Lung (tissue), 12 donors: ENCODE data around the gene RNF225. TPM values are rescaled to one million over a fixed set of nuclear protein-coding genes. Genes with fewer than 3 reads are reported as not detected.
A peak's percentile ranks its signal among the peaks of the same experiment; 100 is the strongest.

Source experiments
- ATAC-seq: fragments of 200-7000 bp; cut with Tn5 transposase; one replicate; pipeline ENCODE4 v1.9.1; 2020; ENCODE audit warnings: moderate number of reproducible peaks; ENCODE audit not compliant: insufficient read depth, low FRiP score
- DNase-seq, 3 donors: peaks; one replicate each; pipeline ENCODE4 v3.0.0-alpha.2; 2013 to 2017
- H3K27ac ChIP-seq, 2 donors: one replicate each; pipeline ENCODE4 v1.5.1; 2013; ENCODE audit warnings: mild to moderate bottlenecking in 2 of 2, moderate library complexity in 2 of 2, control low read depth in 1 of 2, inconsistent platforms in 1 of 2, low read depth in 1 of 2, low read length in 1 of 2
- H3K27me3 ChIP-seq, 3 donors: one replicate each; pipeline ENCODE4 v1.5.1; 2013; ENCODE audit warnings: low read length in 2 of 3; ENCODE audit not compliant: control insufficient read depth in 3 of 3, insufficient read depth in 3 of 3
- H3K36me3 ChIP-seq, 4 donors: one replicate each; pipeline ENCODE4 v1.5.1; 2013; ENCODE audit warnings: low read length in 4 of 4, mild to moderate bottlenecking in 1 of 4, moderate library complexity in 1 of 4; ENCODE audit not compliant: control insufficient read depth in 4 of 4, insufficient read depth in 4 of 4
- H3K4me1 ChIP-seq, 5 donors: one replicate each; pipeline ENCODE4 v1.5.1; 2013; ENCODE audit warnings: low read length in 5 of 5, mild to moderate bottlenecking in 2 of 5, moderate library complexity in 1 of 5; ENCODE audit not compliant: control insufficient read depth in 5 of 5, insufficient read depth in 5 of 5
- H3K4me3 ChIP-seq: one replicate; pipeline ENCODE4 v1.5.1; 2013; ENCODE audit warnings: mild to moderate bottlenecking, control low read depth, moderate library complexity
- H3K9ac ChIP-seq, 2 donors: one replicate each; pipeline ENCODE4 v1.5.1; 2013; ENCODE audit warnings: low read length in 2 of 2, control low read depth in 1 of 2; ENCODE audit not compliant: insufficient read depth in 1 of 2
- H3K9me3 ChIP-seq, 4 donors: one replicate each; pipeline ENCODE4 v1.5.1; 2013; ENCODE audit warnings: low read length in 3 of 4, mild to moderate bottlenecking in 1 of 4, moderate library complexity in 1 of 4; ENCODE audit not compliant: control insufficient read depth in 4 of 4, insufficient read depth in 3 of 4
- WGBS, 2 donors: extraction: QIAGEN DNeasy Blood & Tissue Kit; methylation state at CpG; one replicate each; pipeline ENCODE4 v1.1.7; 2013; 5-methylcytosine and 5-hydroxymethylcytosine counted together
- polyA plus RNA-seq, 2 donors: library from polyadenylated mRNA; stranded (reverse); fragments of 200-250 nt; gene quantifications; one replicate each; pipeline ENCODE4 v1.2.1, GENCODE V29; 2013
- total RNA-seq, 2 donors: library from RNA; depleted of rRNA in 1 of 2; stranded (reverse); fragments of >200 nt in 1 of 2; gene quantifications; one replicate each; pipeline ENCODE4 v1.2.1, GENCODE V29; 2014 to 2021
- TF ChIP-seq, protein P1 (sequence below): IDR thresholded peaks from 2 replicates; pipeline ENCODE4 v1.5.1; 2012; ENCODE audit warnings: mild to moderate bottlenecking; ENCODE audit errors: control extremely low read depth, extremely low read depth
- donor health status: control.
- donor health status: control.
- donor health status: Bipolar disorder and iron deficiency.
- donor health status: healthy.
- donor health status: DM: yes; HTN: yes; CAD: no.

Gene RNF225
- total and polyA plus RNA-seq, 4 donors: 0.14 to 1.5 (median 0.26) TPM; not detected in 1

DNA sequence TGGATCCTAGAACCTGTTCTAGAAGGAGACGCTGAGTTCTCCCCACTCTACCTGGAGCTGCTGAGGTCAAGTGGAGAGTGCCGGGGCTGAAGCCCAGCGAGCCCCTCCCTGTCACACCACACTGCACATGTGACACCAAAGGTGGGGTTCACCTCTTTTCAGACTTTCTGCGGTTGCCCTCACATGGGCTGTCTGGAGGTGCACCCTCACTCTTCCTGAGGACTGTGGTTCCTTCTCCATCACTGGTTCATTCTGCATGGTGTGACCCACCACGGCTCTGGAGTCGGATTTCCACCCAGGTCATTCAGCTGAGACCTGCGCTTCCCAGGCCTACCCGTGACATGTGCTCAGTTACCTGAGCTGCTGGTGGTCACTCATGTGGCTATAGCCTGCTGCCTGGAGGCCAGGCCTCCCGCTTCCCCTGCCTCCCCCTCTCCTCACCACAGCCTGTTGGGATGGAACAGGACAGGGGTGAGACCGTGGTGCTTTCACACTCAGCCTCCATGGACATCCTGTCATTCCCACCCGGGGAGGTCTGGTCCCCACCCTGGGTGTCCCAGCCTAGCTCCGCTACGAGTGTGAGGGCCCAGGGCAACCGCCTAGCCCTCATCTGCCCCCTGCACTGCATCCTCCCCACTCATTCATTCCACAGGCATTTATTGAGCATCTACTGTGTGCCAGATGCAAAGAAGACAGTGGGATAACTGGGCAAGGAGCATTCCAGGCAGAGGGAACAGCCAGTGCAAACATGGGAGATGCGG lies 41.6 kb upstream of the RNF225 start:
- H3K27me3 ChIP-seq: peaks cover 0 to 33% (median 26%) of the 10 kb centered on the region in 3 donors
- WGBS, 2 donors: 88 to 89% methylated on average over 15 of the region's 15 CpGs
- DNase-seq: peak in 1 of 3 donors; percentile 11

DNA sequence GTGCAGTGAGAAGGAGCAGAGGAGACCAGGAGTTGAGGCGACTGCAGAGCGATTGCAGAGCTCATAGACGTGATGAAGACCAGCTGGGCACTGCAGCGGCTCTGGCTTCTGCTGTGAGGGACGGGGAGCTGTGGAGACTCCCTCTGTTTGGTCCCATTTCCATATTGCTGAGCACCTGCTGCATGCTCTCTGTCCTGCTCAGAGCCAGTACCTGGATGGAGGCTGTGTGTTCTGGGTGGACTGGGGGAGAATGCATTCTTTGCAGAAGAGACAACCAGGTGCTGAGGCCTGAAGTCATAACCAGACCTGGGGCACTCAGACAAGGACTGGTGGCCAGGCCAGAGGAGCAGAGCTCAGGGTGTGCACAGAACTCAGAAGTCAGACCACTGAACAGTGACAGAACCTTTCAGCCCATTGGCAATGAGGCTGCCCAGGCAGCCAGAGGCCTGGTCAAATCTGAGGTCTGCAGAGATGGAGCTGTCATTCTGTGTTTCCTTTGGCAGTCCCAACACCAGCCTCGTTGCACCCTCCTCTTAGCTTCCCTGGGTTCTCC lies 40.9 kb upstream of the RNF225 start:
- H3K27me3 ChIP-seq: peaks cover 0 to 26% (median 20%) of the 10 kb centered on the region in 3 donors

More for the DNA sequence above, 41.6 kb upstream of the RNF225 start:
- H3K36me3 ChIP-seq: peaks cover 0 to 5% (median 0%) of the 10 kb centered on the region in 4 donors
- no peak overlapping the region for H3K9ac ChIP-seq
- no peak overlapping the region for H3K27ac ChIP-seq
- H3K4me1 ChIP-seq: peaks cover 0 to 39% (median 2%) of the 10 kb centered on the region in 5 donors
- no peak for ATAC-seq
- peaks cover 0 to 10% (median 0%) of the 10 kb centered on the region in 4 donors for H3K9me3 ChIP-seq
- TF ChIP-seq, protein P1, sequence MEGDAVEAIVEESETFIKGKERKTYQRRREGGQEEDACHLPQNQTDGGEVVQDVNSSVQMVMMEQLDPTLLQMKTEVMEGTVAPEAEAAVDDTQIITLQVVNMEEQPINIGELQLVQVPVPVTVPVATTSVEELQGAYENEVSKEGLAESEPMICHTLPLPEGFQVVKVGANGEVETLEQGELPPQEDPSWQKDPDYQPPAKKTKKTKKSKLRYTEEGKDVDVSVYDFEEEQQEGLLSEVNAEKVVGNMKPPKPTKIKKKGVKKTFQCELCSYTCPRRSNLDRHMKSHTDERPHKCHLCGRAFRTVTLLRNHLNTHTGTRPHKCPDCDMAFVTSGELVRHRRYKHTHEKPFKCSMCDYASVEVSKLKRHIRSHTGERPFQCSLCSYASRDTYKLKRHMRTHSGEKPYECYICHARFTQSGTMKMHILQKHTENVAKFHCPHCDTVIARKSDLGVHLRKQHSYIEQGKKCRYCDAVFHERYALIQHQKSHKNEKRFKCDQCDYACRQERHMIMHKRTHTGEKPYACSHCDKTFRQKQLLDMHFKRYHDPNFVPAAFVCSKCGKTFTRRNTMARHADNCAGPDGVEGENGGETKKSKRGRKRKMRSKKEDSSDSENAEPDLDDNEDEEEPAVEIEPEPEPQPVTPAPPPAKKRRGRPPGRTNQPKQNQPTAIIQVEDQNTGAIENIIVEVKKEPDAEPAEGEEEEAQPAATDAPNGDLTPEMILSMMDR: no peak
- H3K4me3 ChIP-seq: no peak overlapping the region

DNA sequence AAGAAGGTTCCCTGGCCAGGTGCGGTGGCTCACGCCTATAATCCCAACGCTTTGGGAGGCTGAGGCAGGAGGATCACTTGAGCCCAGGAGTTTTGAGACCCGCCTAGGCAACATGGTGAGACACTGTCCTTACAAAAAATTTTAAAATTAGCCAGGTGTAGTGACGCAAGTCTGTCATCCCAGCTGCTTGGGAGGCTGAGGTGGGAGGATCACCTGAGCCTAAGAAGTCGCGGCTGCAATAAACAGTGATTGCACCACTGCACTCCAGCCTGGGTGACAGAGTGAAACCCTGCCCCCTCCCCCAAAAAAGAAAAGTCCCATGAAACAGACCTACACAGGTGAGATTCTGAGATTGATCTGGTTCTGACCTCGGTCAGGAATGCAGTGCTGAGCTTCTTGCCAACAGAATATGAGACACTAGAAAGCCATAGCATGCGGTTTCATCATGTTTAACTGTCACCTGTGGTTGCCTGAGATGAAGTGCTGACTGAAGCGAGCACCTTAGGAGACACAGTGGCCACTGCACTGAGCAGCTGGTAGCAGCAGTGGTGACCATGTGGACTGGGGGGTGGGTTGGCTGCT lies 40.1 kb upstream of the RNF225 start:
- ATAC-seq (no peak), DNase-seq (no peak)
- 91 to 93% methylated on average over 10 of the region's 10 CpGs for WGBS, 2 donors
- Histone ChIP-seq H3K27me3 (peaks cover 0 to 19% (median 14%) of the 10 kb centered on the region in 3 donors), H3K4me3 (no peak overlapping the region), H3K9ac (no peak overlapping the region), H3K27ac (no peak overlapping the region), H3K9me3 (peaks cover 0 to 10% (median 0%) of the 10 kb centered on the region in 4 donors), H3K4me1 (peaks cover 0 to 37% (median 0%) of the 10 kb centered on the region in 5 donors), H3K36me3 (peaks cover 0 to 3% (median 0%) of the 10 kb centered on the region in 4 donors)
- TF ChIP-seq, protein P1: no peak

More for the DNA sequence above, 40.9 kb upstream of the RNF225 start:
- peaks cover 0 to 10% (median 0%) of the 10 kb centered on the region in 4 donors for H3K9me3 ChIP-seq
- no peak overlapping the region for H3K4me3 ChIP-seq
- WGBS, 2 donors: 74 to 82% methylated on average over 6 of the region's 6 CpGs
- TF ChIP-seq, protein P1: no peak
- ATAC-seq (no peak), DNase-seq (peak in 1 of 3 donors; percentile 6)
- peaks cover 0 to 5% (median 0%) of the 10 kb centered on the region in 4 donors for H3K36me3 ChIP-seq
- no peak overlapping the region for H3K27ac ChIP-seq
- H3K9ac ChIP-seq: no peak overlapping the region
- H3K4me1 ChIP-seq: peaks cover 0 to 39% (median 2%) of the 10 kb centered on the region in 5 donors
